ENCODE measurements around the gene HTATSF1. TPM values are rescaled to one million over a fixed set of nuclear protein-coding genes. Genes with fewer than 3 reads are reported as not detected.

Gene HTATSF1
- total RNA-seq, 1 experiment from 2014 or later = 39.7 TPM

DNA sequence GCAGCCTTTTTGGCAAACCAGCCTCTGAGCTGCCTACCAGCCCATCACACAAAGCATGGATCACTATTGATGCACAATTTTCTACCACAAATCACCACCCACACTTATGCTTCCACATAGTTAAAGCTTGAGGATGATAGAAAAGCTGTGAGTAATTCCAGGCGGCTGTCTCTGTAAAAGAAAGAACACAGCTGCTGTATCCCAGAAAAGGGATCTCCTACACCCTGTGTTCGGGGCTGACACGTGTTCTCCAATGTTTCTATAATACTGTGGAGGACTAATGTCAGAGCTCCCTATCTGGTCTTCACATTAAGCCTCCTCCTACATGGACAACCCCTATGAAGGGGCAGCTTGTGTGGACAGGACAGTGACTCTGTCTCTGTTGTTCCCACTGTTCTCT, 22.2 kb upstream of the HTATSF1 start:
- TF ChIP-seq, protein P1, sequence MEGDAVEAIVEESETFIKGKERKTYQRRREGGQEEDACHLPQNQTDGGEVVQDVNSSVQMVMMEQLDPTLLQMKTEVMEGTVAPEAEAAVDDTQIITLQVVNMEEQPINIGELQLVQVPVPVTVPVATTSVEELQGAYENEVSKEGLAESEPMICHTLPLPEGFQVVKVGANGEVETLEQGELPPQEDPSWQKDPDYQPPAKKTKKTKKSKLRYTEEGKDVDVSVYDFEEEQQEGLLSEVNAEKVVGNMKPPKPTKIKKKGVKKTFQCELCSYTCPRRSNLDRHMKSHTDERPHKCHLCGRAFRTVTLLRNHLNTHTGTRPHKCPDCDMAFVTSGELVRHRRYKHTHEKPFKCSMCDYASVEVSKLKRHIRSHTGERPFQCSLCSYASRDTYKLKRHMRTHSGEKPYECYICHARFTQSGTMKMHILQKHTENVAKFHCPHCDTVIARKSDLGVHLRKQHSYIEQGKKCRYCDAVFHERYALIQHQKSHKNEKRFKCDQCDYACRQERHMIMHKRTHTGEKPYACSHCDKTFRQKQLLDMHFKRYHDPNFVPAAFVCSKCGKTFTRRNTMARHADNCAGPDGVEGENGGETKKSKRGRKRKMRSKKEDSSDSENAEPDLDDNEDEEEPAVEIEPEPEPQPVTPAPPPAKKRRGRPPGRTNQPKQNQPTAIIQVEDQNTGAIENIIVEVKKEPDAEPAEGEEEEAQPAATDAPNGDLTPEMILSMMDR (IDR thresholded peaks at IDR 0.05 in 2 of 3, conservative IDR thresholded peaks at IDR 0.05 in 1 of 3; ENCODE audit: borderline replicate concordance in 1 of 3, insufficient read depth in 1 of 3, low read depth in 2 of 3, low read length in 2 of 3) = no peak
- TF ChIP-seq CEBPB (IDR thresholded peaks at IDR 0.05; ENCODE audit: low read depth) = no peak
- TF ChIP-seq YY1 (IDR thresholded peaks at IDR 0.05; ENCODE audit: extremely low read depth, insufficient replicate concordance, low read depth, low read length) = no peak
- no peak for TF ChIP-seq CBX3 (IDR thresholded peaks at IDR 0.05; ENCODE audit: low read depth)
- TF ChIP-seq ELF1 (IDR thresholded peaks at IDR 0.05; ENCODE audit: borderline replicate concordance, low read depth) = no peak
- no peak for TF ChIP-seq POLR2AphosphoS5 (IDR thresholded peaks at IDR 0.05; ENCODE audit: low read depth, low read length)
- TF ChIP-seq JUND (IDR thresholded peaks at IDR 0.05) = no peak
- no peak for TF ChIP-seq TCF7L2 (IDR thresholded peaks at IDR 0.05; ENCODE audit: borderline replicate concordance, extremely low read depth, insufficient read depth, insufficient read length)
- TF ChIP-seq EGR1 (IDR thresholded peaks at IDR 0.05; ENCODE audit: low read depth) = no peak
- no peak for TF ChIP-seq EZH2 (IDR thresholded peaks at IDR 0.05)
- no peak for TF ChIP-seq ZFX (IDR thresholded peaks at IDR 0.05)
- TF ChIP-seq FOSL1 (IDR thresholded peaks at IDR 0.05; ENCODE audit: low read depth) = no peak
- TF ChIP-seq POLR2A (IDR thresholded peaks at IDR 0.05; ENCODE audit: borderline replicate concordance, extremely low read depth, insufficient read depth, insufficient read length) = no peak
- TF ChIP-seq, protein P2, sequence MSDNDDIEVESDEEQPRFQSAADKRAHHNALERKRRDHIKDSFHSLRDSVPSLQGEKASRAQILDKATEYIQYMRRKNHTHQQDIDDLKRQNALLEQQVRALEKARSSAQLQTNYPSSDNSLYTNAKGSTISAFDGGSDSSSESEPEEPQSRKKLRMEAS (IDR thresholded peaks at IDR 0.05) = no peak

More for the DNA sequence above, 22.2 kb upstream of the HTATSF1 start:
- Histone ChIP-seq H3K36me3 (ENCODE audit: control insufficient read depth in 1 of 2, insufficient read depth in 2 of 2, low read length in 2 of 2) (no peaks in the 10 kb centered on the region), H2AFZ (ENCODE audit: low read depth, low read length, poor library complexity, severe bottlenecking) (no peak overlapping the region), H3K79me2 (ENCODE audit: insufficient read depth, low read length) (no peaks in the 10 kb centered on the region), H4K20me1 (ENCODE audit: insufficient read depth) (no peaks in the 10 kb centered on the region), H3K27me3 (ENCODE audit: insufficient read depth, low read length) (no peaks in the 10 kb centered on the region), H3K9me3 (ENCODE audit: control insufficient read depth in 1 of 2, insufficient read depth in 1 of 2, low read depth in 1 of 2, low read length in 2 of 2) (no peaks in the 10 kb centered on the region), H3K4me1 (ENCODE audit: control insufficient read depth in 1 of 2, insufficient read depth in 2 of 2, low read length in 2 of 2) (no peaks in the 10 kb centered on the region), H3K4me3 (replicated peaks in 1 of 2; ENCODE audit: low read depth in 1 of 2, low read length in 2 of 2) (no peak overlapping the region), H3K27ac (ENCODE audit: low read depth, low read length) (no peak overlapping the region), H3K9me2 (ENCODE audit: insufficient read depth) (no peaks in the 10 kb centered on the region), H3K4me2 (ENCODE audit: low read length) (no peak overlapping the region), H3K9ac (ENCODE audit: low read length) (no peak overlapping the region)
- BruUV-seq (replicated peaks) = no TSS peak
- ChIA-PET POLR2A (no interaction called here), CTCF (no interaction called here), RAD21 (ENCODE audit: low non-redundant PET in 1 of 2, low total read pairs in 2 of 2, uncharacterized antibody in 2 of 2, unreplicated experiment in 2 of 2) (no interaction called here)
- ATAC-seq = no peak
- intact Hi-C loops (cut with micrococcal nuclease) = no loop called here
- DNase-seq (ENCODE audit: low read depth, low spot score) = no peak
